Measurements from ENCODE around the gene CPED1. TPM values are rescaled to one million over a fixed set of nuclear protein-coding genes. Genes with fewer than 3 reads are reported as not detected.

The CPED1 gene
- 38.9 and 40.5 TPM in 2 replicates for total RNA-seq

DNA sequence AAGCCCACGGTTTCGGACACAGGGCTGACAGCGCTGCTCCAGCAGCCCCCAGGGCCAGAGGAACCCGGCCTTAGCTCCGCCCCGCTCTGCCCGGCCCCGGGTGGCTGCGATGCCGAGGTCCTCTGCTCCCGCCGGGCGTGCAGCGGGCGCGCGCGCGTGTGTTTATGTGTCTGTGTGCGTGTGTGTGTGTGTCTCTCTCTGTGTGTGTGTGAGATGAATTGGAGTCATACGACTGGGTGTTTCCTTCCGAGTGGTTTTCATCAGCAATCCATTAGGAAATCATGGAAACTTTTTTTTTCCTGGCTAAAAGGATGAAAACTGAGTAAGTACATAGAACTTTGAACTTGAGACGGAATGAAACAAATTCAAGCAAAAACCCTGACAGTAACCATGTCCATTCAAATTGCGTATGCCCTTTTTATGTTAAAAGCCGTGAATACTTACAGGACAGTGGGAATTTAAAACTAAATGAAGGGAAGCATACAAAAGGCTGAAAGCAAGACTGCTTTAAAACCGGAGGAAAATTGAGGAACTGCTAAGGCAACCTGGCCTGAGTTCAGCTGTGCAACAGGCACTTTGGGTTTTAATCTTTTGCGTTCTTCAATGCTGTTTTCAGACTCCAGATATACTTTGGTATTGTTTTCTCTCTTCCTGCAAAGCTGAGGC lies at the start of gene CPED1:
Gene CPED1, plus strand, starts transcription at position 121 of the 666 bp plus-strand sequence. CDS start 911 bp downstream, outside the sequence.

GRCh38 chr7:120950539-120951308 lies 37.8 kb upstream of the CPED1 start, which contains the start of gene ING3:
Gene ING3 (plus strand): TSS chr7:120950777. CDS start chr7:120950897, 120 bp downstream.

GRCh38 chr7:121328508-121329190 lies 340.1 kb downstream of the CPED1 start, which contains the start of gene WNT16:
Gene WNT16 (plus strand): TSS chr7:121329000. CDS start chr7:121329293, 293 bp downstream.

Other genes starting within 250 kb of the CPED1 start
- 2.1 and 10.8 TPM in 2 replicates for gene TSPAN12, start 130.6 kb upstream of the CPED1 start, total RNA-seq
- gene ING3, start 37.9 kb upstream of the CPED1 start, total RNA-seq, result 9.3 and 11.7 TPM in 2 replicates

Measured in smooth muscle cell of bladder (primary cell).